Motor neuron (in vitro differentiated cells): ENCODE results near the gene ERF. TPM values are rescaled to one million over a fixed set of nuclear protein-coding genes. Genes with fewer than 3 reads are reported as not detected.
A peak's percentile ranks its signal among the peaks of the same experiment; 100 is the strongest.

Experiments used
- ATAC-seq, 8 experiments: fragments of 200-7000 bp; cut with Tn5 transposase; replicated peaks in 6 of 8; 2 replicates each; pipeline ENCODE4 v1.8.0; 2021; ENCODE audit warnings: mild to moderate bottlenecking in 8 of 8, moderate library complexity in 8 of 8
- H3K27ac ChIP-seq, 2 donors: fragments of 250-450 bp; sonication (Bioruptor Pico); 2 replicates each; pipeline ENCODE4 v1.9.0; 2021; ENCODE audit warnings: antibody characterized with exemption in 2 of 2, mild to moderate bottlenecking in 2 of 2, moderate library complexity in 1 of 2
- H3K4me1 ChIP-seq, 2 donors: fragments of 250-450 bp; sonication (Bioruptor Pico); replicated peaks in 1 of 2; 2 replicates each; pipeline ENCODE4 v1.6.1; 2021; ENCODE audit warnings: antibody characterized with exemption in 2 of 2, mild to moderate bottlenecking in 2 of 2, moderate library complexity in 1 of 2
- H3K4me3 ChIP-seq, 5 donors: fragments of 250-450 bp; sonication (Bioruptor Pico); 2 replicates each; pipeline ENCODE4 v1.9.0; 2021; ENCODE audit warnings: antibody characterized with exemption in 5 of 5, mild to moderate bottlenecking in 5 of 5, moderate library complexity in 4 of 5
- WGBS, 10 experiments: fragments of 450-650 bp; shearing (Covaris generic); methylation state at CpG; one replicate each; pipeline ENCODE4 v1.0.0; 2022; 5-methylcytosine and 5-hydroxymethylcytosine counted together
- in situ Hi-C, 9 experiments: fragments of 400-800 bp; cut with MboI; loops; one replicate each; pipeline ENCODE4 v1.15.0; 2021; ENCODE audit warnings: low sequenced_read_pairs in 9 of 9, low pct_unique_long_range_greater_than_20kb in 2 of 9; ENCODE audit not compliant: unreplicated experiment in 9 of 9
- total RNA-seq, 8 experiments: library from RNA; unstranded; fragments of 300-600 nt; gene quantifications; 2 replicates each; pipeline versions ENCODE4 v1.2.3 to v1.2.4, GENCODE V29; 2022

The ERF gene
- total RNA-seq = 10 to 100 TPM in 7 of 8 experiments, 1 to 10 TPM in 1; 8.4 to 55.4 (median 17.4) TPM

- peak; percentile 61 to 69 (median 64) for ATAC-seq
- H3K4me1 ChIP-seq = peaks cover 27 to 33% of the 10 kb centered on the region in 2 donors
- in situ Hi-C loops = no loop called here
- no CpG with 5 or more reads among the region's 75 CpGs for WGBS, 10 experiments
- H3K4me3 ChIP-seq = peak within 1 kb of the TSS; percentile 59 to 96 (median 72)
- peak within 1 kb of the TSS; percentile 62 to 76 for H3K27ac ChIP-seq
Measured at GRCh38 chr19:42254850-42255765, at the start of gene ERF. Gene ERF (minus strand): TSS chr19:42255128. CDS start chr19:42254999, 129 bp downstream.

GRCh38 chr19:42303876-42304275 lies 48.9 kb upstream of the ERF start:
- H3K4me3 ChIP-seq = no peak overlapping the region
- in situ Hi-C loops = no loop called here
- H3K4me1 ChIP-seq = peaks cover 9 to 13% of the 10 kb centered on the region in 2 donors
- H3K27ac ChIP-seq = no peak overlapping the region
- WGBS, 10 experiments = 50 to 100% (median 95%) methylated on average over 1 to 8 of the region's 8 CpGs
- no peak for ATAC-seq

DNA sequence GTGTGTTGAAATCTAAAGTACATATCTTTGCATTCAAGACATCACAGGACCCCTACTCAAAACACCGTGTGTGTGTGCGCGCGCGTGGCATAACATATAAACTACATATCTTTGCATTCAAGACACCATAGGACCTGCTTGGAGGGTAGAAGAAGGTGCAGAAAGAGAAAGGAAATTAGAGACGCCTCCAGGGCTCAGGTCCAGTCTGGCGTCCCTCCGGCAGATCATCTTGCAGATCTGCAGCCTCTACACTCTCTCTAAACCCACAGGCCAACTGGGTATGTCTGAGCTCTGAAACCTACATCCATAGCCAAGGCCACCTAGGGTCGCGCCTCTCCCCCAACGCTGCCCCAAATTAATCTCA lies 48.2 kb upstream of the ERF start:
- Histone ChIP-seq H3K4me3 (peak overlapping the region; percentile 23 to 86 (median 52)), H3K4me1 (peaks cover 9 to 13% of the 10 kb centered on the region in 2 donors), H3K27ac (peak overlapping the region; percentile 82 to 84)
- WGBS, 10 experiments = 80 to 90% (median 80%) methylated on average over 1 to 4 of the region's 11 CpGs; no CpG with 5 or more reads in 7 of the 10 experiments
- in situ Hi-C loops = no loop called here
- no peak for ATAC-seq

DNA sequence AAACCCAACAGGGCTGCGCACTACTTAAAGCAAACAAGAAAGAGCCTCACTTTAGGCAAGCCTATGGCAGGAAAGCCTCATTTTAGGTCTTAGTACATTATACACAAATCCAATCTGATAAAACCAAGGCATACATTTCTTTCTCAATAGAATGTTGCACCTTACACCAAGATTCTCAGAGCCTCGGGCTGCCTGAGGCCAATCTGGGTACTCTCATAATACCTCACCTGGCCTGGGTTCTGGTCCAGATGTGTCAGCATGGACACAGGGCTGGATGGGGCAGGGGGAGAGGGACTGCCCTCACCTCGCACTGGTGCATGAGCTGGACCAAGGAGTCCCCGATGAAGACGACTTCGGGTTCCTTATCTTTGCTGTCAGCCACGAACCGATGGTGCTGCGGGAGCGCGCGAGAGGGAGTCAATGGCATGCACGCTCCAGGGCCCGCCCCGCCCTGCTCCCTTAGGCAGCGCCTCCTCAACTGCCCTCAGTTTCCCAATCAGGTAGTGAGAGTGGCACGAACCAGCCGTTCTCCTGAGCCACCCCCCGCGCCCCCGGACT lies 46.8 kb upstream of the ERF start, which contains the start of gene PRR19:
PRR19 (plus strand) TSS at position 487 of the 558 bp plus-strand sequence. CDS start 7,453 bp downstream, outside the sequence.
- Histone ChIP-seq H3K4me1 (peaks cover 9 to 13% of the 10 kb centered on the region in 2 donors), H3K4me3 (peak within 1 kb of the TSS; percentile 52 to 86 (median 56)), H3K27ac (peak within 1 kb of the TSS; percentile 82 to 84)
- WGBS, 10 experiments = 0 to 89% (median 7%) methylated on average over 1 to 13 of the region's 21 CpGs; no CpG with 5 or more reads in 5 of the 10 experiments
- ATAC-seq = peak; percentile 32 to 49 (median 39)
- in situ Hi-C loops = no loop called here

DNA sequence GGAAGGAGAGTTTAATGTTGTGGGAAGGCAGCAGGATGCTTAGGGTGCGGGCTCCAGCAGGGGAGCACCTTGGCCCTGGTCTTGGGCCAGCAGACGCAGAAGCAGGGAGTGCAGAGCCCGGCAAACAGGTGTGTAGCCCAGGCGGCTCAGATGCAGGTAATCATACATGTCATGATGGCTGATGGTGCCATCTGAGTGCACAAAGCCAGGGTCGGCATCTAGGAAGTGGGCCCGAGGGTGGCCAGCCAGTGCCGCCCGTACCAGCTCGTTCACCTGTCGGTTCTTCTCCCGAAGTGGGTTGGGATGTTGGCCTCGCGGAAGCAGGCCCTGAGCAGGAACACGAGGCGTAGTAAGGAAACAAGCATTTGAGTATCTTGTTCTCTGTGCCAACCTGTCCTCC lies 42.1 kb upstream of the ERF start:
- in situ Hi-C loops = no loop called here
- ATAC-seq = no peak
- H3K27ac ChIP-seq = no peak overlapping the region
- 75 to 96% (median 90%) methylated on average over 1 to 9 of the region's 15 CpGs; no CpG with 5 or more reads in 5 of the 10 experiments for WGBS, 10 experiments
- H3K4me3 ChIP-seq = no peak overlapping the region
- H3K4me1 ChIP-seq = peaks cover 0 to 6% of the 10 kb centered on the region in 2 donors

DNA sequence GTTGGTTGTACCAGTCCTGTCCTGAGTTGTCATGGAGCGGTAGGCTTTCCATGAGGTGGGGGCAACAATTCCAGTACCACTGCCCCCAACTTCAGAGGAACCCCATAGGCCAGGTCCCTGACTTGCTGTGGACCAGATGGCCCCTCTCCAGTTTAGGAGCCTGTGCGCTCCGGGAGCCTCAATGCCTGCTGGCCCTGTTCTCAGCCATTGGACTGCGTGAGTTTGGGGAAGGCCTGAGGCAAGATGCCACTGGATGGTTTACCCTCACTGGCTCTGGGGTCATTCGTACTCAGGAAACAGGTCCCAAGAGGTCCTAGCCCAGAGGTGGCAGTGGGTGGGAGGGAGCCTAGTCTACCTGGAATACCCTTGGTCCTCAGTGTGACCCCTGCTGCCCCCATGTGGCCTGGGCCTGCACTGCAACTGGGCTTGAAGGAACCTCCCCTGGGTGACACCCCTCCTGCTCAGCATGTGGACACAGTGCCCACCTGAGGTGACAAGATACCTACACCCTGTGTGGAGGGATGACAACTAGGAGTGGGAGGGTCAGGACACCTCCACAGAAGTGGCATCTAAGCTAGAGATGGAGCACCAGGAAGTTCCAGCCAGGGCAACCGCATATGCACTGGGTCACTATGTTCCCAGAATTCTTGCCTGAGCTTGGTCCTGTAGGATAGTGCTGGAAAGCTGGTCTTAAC lies 41.0 kb upstream of the ERF start:
- 43 to 100% (median 100%) methylated on average over 1 to 3 of the region's 6 CpGs; no CpG with 5 or more reads in 5 of the 10 experiments for WGBS, 10 experiments
- Histone ChIP-seq H3K4me1 (no peaks in the 10 kb centered on the region), H3K4me3 (no peak overlapping the region), H3K27ac (no peak overlapping the region)
- ATAC-seq = peak; percentile 60 to 87 (median 74)
- in situ Hi-C loops = no loop called here

GRCh38 chr19:42295342-42295741 lies 40.4 kb upstream of the ERF start:
- in situ Hi-C loops = no loop called here
- H3K4me1 ChIP-seq = no peaks in the 10 kb centered on the region
- no peak for ATAC-seq
- no peak overlapping the region for H3K27ac ChIP-seq
- WGBS, 10 experiments = 70% methylated on average over 2 of the region's 5 CpGs; no CpG with 5 or more reads in 9 of the 10 experiments
- no peak overlapping the region for H3K4me3 ChIP-seq

DNA sequence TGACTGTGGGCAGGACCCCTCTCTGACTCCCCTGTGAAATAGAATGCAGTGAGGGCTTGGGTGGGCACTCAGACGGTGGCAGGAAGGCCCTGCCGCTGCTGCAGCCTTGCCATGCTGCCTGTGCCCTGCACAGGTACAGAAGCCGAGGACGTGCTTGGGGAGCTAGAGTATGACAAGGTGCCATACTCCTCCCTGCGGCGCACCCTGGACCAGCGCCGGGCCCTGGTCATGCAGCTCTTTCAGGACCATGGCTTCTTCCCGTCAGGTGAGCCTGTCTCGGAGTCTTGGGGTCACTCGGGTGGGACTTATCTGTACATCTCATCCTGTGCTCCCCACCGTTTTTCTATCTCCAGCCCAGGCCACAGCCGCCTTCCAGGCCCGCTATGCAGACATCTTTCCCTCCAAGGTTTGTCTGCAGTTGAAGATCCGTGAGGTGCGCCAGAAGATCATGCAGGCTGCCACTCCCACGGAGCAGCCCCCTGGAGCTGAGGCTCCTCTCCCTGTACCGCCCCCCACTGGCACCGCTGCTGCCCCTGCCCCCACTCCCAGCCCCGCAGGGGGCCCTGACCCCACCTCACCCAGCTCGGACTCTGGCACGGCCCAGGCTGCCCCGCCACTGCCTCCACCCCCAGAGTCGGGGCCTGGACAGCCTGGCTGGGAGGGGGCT lies 39.7 kb upstream of the ERF start:
- peak in 1 of 8 experiments; percentile 3 for ATAC-seq
- in situ Hi-C loops = no loop called here

GRCh38 chr19:42293948-42294347 lies 39.0 kb upstream of the ERF start:
- in situ Hi-C loops = no loop called here
- Histone ChIP-seq H3K4me3 (no peak overlapping the region), H3K27ac (no peak overlapping the region), H3K4me1 (no peaks in the 10 kb centered on the region)
- WGBS, 10 experiments = 80% methylated on average over 1 of the region's 15 CpGs; no CpG with 5 or more reads in 8 of the 10 experiments
- no peak for ATAC-seq

More for the DNA sequence above, 39.7 kb upstream of the ERF start:
- H3K27ac ChIP-seq = no peak overlapping the region
- no peak overlapping the region for H3K4me3 ChIP-seq
- WGBS, 10 experiments = 90% methylated on average over 8 of the region's 24 CpGs; no CpG with 5 or more reads in 9 of the 10 experiments
- H3K4me1 ChIP-seq = no peaks in the 10 kb centered on the region

DNA sequence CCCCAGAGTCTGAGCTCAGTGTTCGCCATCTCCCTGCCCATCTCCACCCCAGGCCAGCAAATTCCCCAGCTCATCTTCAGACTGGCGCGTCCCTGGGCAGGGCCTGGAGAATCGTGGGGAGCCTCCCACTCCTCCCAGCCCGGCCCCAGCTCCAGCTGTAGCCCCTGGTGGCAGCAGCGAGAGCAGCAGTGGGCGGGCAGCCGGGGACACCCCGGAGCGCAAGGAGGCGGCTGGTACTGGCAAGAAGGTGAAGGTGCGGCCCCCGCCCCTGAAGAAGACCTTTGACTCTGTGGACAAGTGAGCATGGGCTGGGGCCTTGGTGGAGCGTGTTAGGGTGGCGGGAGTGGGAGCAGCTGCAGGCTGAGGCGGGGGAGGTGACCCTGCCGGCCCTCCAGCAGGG lies 38.6 kb upstream of the ERF start:
- H3K4me1 ChIP-seq = no peaks in the 10 kb centered on the region
- H3K4me3 ChIP-seq = no peak overlapping the region
- H3K27ac ChIP-seq = no peak overlapping the region
- in situ Hi-C loops = no loop called here
- peak in 3 of 8 experiments; percentile 5 to 11 (median 9) for ATAC-seq
- 77 to 80% methylated on average over 1 to 3 of the region's 17 CpGs; no CpG with 5 or more reads in 8 of the 10 experiments for WGBS, 10 experiments

- Histone ChIP-seq H3K4me1 (no peaks in the 10 kb centered on the region), H3K4me3 (no peak overlapping the region), H3K27ac (no peak overlapping the region)
- in situ Hi-C loops = no loop called here
- WGBS, 10 experiments = no CpG with 5 or more reads among the region's 14 CpGs
- no peak for ATAC-seq
Measured at GRCh38 chr19:42292963-42293362, 38.0 kb upstream of the ERF start.

GRCh38 chr19:42292042-42292960 lies 37.4 kb upstream of the ERF start:
- Histone ChIP-seq H3K4me1 (no peaks in the 10 kb centered on the region), H3K4me3 (no peak overlapping the region), H3K27ac (no peak overlapping the region)
- no peak for ATAC-seq
- 100% methylated on average over 1 to 6 of the region's 27 CpGs; no CpG with 5 or more reads in 6 of the 10 experiments for WGBS, 10 experiments
- in situ Hi-C loops = no loop called here
